ENCODE data around the gene SUMO4. TPM values are rescaled to one million over a fixed set of nuclear protein-coding genes. Genes with fewer than 3 reads are reported as not detected.

Gene SUMO4
- total RNA-seq, 1 experiment from 2014 or later = 1.1 TPM

DNA sequence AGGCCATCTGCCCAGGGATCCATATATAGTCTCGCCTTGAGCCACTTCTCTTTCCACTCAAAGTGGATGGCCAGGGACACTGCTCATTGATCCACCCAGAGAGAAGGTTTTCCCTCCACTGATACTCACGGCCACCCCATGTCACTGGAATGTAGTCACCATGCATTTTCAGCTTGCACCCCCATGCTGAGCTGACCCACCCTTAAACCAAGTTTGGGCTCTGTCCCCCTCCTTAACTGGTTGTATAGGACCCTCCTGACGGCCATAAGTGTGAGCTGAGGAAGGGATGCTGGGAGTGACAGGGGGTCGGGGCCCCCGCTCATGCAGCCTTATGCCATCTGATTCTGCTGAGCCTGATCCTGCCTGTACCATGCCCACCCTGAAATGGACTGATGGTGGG lies 25.7 kb downstream of the SUMO4 start:
- DNase-seq (ENCODE audit: low read depth, low spot score) (no peak), ATAC-seq (no peak)
- Histone ChIP-seq H3K27me3 (ENCODE audit: control insufficient read depth, insufficient read depth, low read length) (no peaks in the 10 kb centered on the region), H3K27ac (ENCODE audit: low read length) (no peak overlapping the region), H3K4me1 (ENCODE audit: control insufficient read depth, insufficient read depth, low read length) (no peaks in the 10 kb centered on the region), H3K4me3 (ENCODE audit: low read depth in 2 of 2, low read length in 2 of 2) (no peak overlapping the region), H3K36me3 (ENCODE audit: control insufficient read depth, insufficient read depth, low read length) (no peaks in the 10 kb centered on the region), H3K9me3 (ENCODE audit: control insufficient read depth, insufficient read depth, low read depth, low read length) (no peaks in the 10 kb centered on the region)
- BruUV-seq (replicated peaks) = no TSS peak
- CTCF ChIA-PET = no interaction called here
- intact Hi-C loops (cut with micrococcal nuclease; ENCODE audit: unreplicated experiment) = no loop called here
- in situ Hi-C loops (cut with HindIII; ENCODE audit: low pct_unique_long_range_greater_than_20kb, low sequenced_read_pairs) = no loop called here
- TF ChIP-seq, protein P1, sequence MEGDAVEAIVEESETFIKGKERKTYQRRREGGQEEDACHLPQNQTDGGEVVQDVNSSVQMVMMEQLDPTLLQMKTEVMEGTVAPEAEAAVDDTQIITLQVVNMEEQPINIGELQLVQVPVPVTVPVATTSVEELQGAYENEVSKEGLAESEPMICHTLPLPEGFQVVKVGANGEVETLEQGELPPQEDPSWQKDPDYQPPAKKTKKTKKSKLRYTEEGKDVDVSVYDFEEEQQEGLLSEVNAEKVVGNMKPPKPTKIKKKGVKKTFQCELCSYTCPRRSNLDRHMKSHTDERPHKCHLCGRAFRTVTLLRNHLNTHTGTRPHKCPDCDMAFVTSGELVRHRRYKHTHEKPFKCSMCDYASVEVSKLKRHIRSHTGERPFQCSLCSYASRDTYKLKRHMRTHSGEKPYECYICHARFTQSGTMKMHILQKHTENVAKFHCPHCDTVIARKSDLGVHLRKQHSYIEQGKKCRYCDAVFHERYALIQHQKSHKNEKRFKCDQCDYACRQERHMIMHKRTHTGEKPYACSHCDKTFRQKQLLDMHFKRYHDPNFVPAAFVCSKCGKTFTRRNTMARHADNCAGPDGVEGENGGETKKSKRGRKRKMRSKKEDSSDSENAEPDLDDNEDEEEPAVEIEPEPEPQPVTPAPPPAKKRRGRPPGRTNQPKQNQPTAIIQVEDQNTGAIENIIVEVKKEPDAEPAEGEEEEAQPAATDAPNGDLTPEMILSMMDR (IDR thresholded peaks at IDR 0.05) = no peak
- TF ChIP-seq TCF7L2 (IDR thresholded peaks at IDR 0.05; ENCODE audit: low read depth, low read length) (no peak), POLR2AphosphoS5 (IDR thresholded peaks at IDR 0.05; ENCODE audit: low read depth, low read length) (no peak), SIN3A (IDR thresholded peaks at IDR 0.05; ENCODE audit: borderline replicate concordance, insufficient read depth, low read depth, low read length) (no peak)
- TF ChIP-seq, protein P2, sequence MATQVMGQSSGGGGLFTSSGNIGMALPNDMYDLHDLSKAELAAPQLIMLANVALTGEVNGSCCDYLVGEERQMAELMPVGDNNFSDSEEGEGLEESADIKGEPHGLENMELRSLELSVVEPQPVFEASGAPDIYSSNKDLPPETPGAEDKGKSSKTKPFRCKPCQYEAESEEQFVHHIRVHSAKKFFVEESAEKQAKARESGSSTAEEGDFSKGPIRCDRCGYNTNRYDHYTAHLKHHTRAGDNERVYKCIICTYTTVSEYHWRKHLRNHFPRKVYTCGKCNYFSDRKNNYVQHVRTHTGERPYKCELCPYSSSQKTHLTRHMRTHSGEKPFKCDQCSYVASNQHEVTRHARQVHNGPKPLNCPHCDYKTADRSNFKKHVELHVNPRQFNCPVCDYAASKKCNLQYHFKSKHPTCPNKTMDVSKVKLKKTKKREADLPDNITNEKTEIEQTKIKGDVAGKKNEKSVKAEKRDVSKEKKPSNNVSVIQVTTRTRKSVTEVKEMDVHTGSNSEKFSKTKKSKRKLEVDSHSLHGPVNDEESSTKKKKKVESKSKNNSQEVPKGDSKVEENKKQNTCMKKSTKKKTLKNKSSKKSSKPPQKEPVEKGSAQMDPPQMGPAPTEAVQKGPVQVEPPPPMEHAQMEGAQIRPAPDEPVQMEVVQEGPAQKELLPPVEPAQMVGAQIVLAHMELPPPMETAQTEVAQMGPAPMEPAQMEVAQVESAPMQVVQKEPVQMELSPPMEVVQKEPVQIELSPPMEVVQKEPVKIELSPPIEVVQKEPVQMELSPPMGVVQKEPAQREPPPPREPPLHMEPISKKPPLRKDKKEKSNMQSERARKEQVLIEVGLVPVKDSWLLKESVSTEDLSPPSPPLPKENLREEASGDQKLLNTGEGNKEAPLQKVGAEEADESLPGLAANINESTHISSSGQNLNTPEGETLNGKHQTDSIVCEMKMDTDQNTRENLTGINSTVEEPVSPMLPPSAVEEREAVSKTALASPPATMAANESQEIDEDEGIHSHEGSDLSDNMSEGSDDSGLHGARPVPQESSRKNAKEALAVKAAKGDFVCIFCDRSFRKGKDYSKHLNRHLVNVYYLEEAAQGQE (IDR thresholded peaks at IDR 0.05; ENCODE audit: insufficient read depth in 1 of 2, low read depth in 2 of 2, low read length in 1 of 2) = no peak
- POLR2A ChIA-PET = no interaction called here

DNA sequence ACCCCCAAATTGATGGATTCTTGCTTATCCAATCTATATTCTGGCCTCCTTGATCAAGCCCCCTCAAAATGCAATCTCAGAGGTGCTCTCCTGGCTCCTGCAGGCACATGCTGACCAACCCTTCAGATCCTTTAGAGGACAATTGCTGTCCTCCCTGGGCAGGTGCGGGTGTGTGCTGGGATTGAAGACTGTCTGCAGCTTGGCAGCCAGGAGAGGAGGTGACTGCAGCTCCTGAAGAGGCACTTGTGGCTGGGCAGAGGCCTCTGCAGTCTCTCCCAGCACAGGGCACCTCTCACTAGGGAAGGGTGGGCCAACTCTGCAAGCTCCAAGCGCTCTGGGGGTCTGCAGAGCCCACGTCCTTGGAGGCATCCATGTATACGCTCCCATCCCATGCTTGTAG lies 28.5 kb downstream of the SUMO4 start:
- Histone ChIP-seq H3K9me3 (ENCODE audit: control insufficient read depth, insufficient read depth, low read depth, low read length) (no peaks in the 10 kb centered on the region), H3K27ac (ENCODE audit: low read length) (no peak overlapping the region), H3K4me1 (ENCODE audit: control insufficient read depth, insufficient read depth, low read length) (peaks cover 4% of the 10 kb centered on the region), H3K4me3 (ENCODE audit: low read depth in 2 of 2, low read length in 2 of 2) (no peak overlapping the region), H3K27me3 (ENCODE audit: control insufficient read depth, insufficient read depth, low read length) (no peaks in the 10 kb centered on the region), H3K36me3 (ENCODE audit: control insufficient read depth, insufficient read depth, low read length) (no peaks in the 10 kb centered on the region)
- intact Hi-C loops (cut with micrococcal nuclease; ENCODE audit: unreplicated experiment) (no loop called here), in situ Hi-C loops (cut with HindIII; ENCODE audit: low pct_unique_long_range_greater_than_20kb, low sequenced_read_pairs) (no loop called here)
- no peak for DNase-seq (ENCODE audit: low read depth, low spot score)
- ATAC-seq = no peak
- no TSS peak for BruUV-seq (replicated peaks)
- TF ChIP-seq, protein P1 (IDR thresholded peaks at IDR 0.05) = no peak
- TF ChIP-seq SIN3A (IDR thresholded peaks at IDR 0.05; ENCODE audit: borderline replicate concordance, insufficient read depth, low read depth, low read length) (no peak), POLR2AphosphoS5 (IDR thresholded peaks at IDR 0.05; ENCODE audit: low read depth, low read length) (no peak), TCF7L2 (IDR thresholded peaks at IDR 0.05; ENCODE audit: low read depth, low read length) (no peak)
- TF ChIP-seq, protein P2 (IDR thresholded peaks at IDR 0.05; ENCODE audit: insufficient read depth in 1 of 2, low read depth in 2 of 2, low read length in 1 of 2) = no peak
- POLR2A ChIA-PET = no interaction called here
- CTCF ChIA-PET = no interaction called here
